ENCODE data around the gene ADSS2. TPM values are rescaled to one million over a fixed set of nuclear protein-coding genes. Genes with fewer than 3 reads are reported as not detected.

The ADSS2 gene
- total RNA-seq, 1 donor from 2014 or later: 38.7 TPM

- peaks cover 55% of the 10 kb centered on the region for H3K36me3 Mint-ChIP-seq
- H3K4me3 Mint-ChIP-seq: no peak overlapping the region
- no peak for TF ChIP-seq CTCF (conservative IDR thresholded peaks at IDR 0.05)
- no peak for DNase-seq (ENCODE audit: extremely low spot score, unreplicated experiment)
- no peak overlapping the region for H3K27ac Mint-ChIP-seq
- no peaks in the 10 kb centered on the region for H3K27me3 Mint-ChIP-seq
- no peaks in the 10 kb centered on the region for H3K4me1 Mint-ChIP-seq (ENCODE audit: unreplicated experiment)
- peaks cover 12% of the 10 kb centered on the region for H3K9me3 Mint-ChIP-seq
Observed at GRCh38 chr1:244405856-244406255, 45.9 kb downstream of the ADSS2 start.

- no peak for DNase-seq (ENCODE audit: extremely low spot score, unreplicated experiment)
- TF ChIP-seq CTCF (conservative IDR thresholded peaks at IDR 0.05): no peak
- Mint-ChIP-seq H3K4me3 (no peak overlapping the region), H3K9me3 (peaks cover 13% of the 10 kb centered on the region), H3K36me3 (peaks cover 48% of the 10 kb centered on the region), H3K4me1 (ENCODE audit: unreplicated experiment) (no peaks in the 10 kb centered on the region), H3K27ac (no peak overlapping the region), H3K27me3 (no peaks in the 10 kb centered on the region)
Observed at GRCh38 chr1:244403431-244403830, 48.3 kb downstream of the ADSS2 start.

- H3K36me3 Mint-ChIP-seq: peaks cover 40% of the 10 kb centered on the region
- H3K27me3 Mint-ChIP-seq: no peaks in the 10 kb centered on the region
- no peaks in the 10 kb centered on the region for H3K4me1 Mint-ChIP-seq (ENCODE audit: unreplicated experiment)
- DNase-seq (ENCODE audit: extremely low spot score, unreplicated experiment): no peak
- no peak overlapping the region for H3K4me3 Mint-ChIP-seq
- no peak for TF ChIP-seq CTCF (conservative IDR thresholded peaks at IDR 0.05)
- H3K9me3 Mint-ChIP-seq: peaks cover 13% of the 10 kb centered on the region
- no peak overlapping the region for H3K27ac Mint-ChIP-seq
Observed at GRCh38 chr1:244400974-244401373, 50.7 kb downstream of the ADSS2 start.

- peaks cover 17% of the 10 kb centered on the region for H3K36me3 Mint-ChIP-seq
- no peak overlapping the region for H3K4me3 Mint-ChIP-seq
- H3K4me1 Mint-ChIP-seq (ENCODE audit: unreplicated experiment): no peaks in the 10 kb centered on the region
- no peak overlapping the region for H3K27ac Mint-ChIP-seq
- H3K27me3 Mint-ChIP-seq: no peaks in the 10 kb centered on the region
- peaks cover 9% of the 10 kb centered on the region for H3K9me3 Mint-ChIP-seq
- no peak for DNase-seq (ENCODE audit: extremely low spot score, unreplicated experiment)
- TF ChIP-seq CTCF (conservative IDR thresholded peaks at IDR 0.05): no peak
Observed at GRCh38 chr1:244397131-244397530, 54.6 kb downstream of the ADSS2 start.

- no peaks in the 10 kb centered on the region for H3K4me1 Mint-ChIP-seq (ENCODE audit: unreplicated experiment)
- TF ChIP-seq CTCF (conservative IDR thresholded peaks at IDR 0.05): no peak
- DNase-seq (ENCODE audit: extremely low spot score, unreplicated experiment): no peak
- no peak overlapping the region for H3K4me3 Mint-ChIP-seq
- H3K9me3 Mint-ChIP-seq: peaks cover 7% of the 10 kb centered on the region
- H3K27me3 Mint-ChIP-seq: no peaks in the 10 kb centered on the region
- no peak overlapping the region for H3K27ac Mint-ChIP-seq
- H3K36me3 Mint-ChIP-seq: peaks cover 6% of the 10 kb centered on the region
Observed at GRCh38 chr1:244395965-244396364, 55.7 kb downstream of the ADSS2 start.
